Effector memory CD4-positive, alpha-beta T cell (primary cell): ENCODE measurements around the gene TUFM.
"Not testable (repeated sequence)": the region's sequence is repeated elsewhere in the genome, so short reads cannot be mapped to it uniquely, and the experiment has no call there.

Source experiments
- DNase-seq, 3 donors: peaks; one replicate each; pipeline ENCODE4 v3.0.0-alpha.2; 2020
- H3K27ac ChIP-seq: 2 replicates; pipeline ENCODE4 v1.7.0; 2013; ENCODE audit warnings: mild to moderate bottlenecking, low read length, moderate library complexity; ENCODE audit not compliant: insufficient read depth, poor library complexity, severe bottlenecking
- H3K27me3 ChIP-seq: replicated peaks from 2 replicates; pipeline ENCODE4 v1.7.0; 2013; ENCODE audit warnings: mild to moderate bottlenecking, low read length; ENCODE audit not compliant: insufficient read depth, control insufficient read depth, poor library complexity, severe bottlenecking
- H3K36me3 ChIP-seq: 2 replicates; pipeline ENCODE4 v1.7.0; 2013; ENCODE audit warnings: mild to moderate bottlenecking, low read length, moderate library complexity; ENCODE audit not compliant: control insufficient read depth, insufficient read depth
- H3K4me1 ChIP-seq: 2 replicates; pipeline ENCODE4 v1.7.0; 2013; ENCODE audit warnings: low read length, mild to moderate bottlenecking; ENCODE audit not compliant: control insufficient read depth, insufficient read depth, poor library complexity, severe bottlenecking
- H3K4me3 ChIP-seq: 2 replicates; pipeline ENCODE4 v1.7.0; 2013; ENCODE audit warnings: low read length, low read depth, mild to moderate bottlenecking; ENCODE audit not compliant: insufficient read depth, poor library complexity, severe bottlenecking
- H3K9me3 ChIP-seq: 2 replicates; pipeline ENCODE4 v1.7.0; 2013; ENCODE audit warnings: mild to moderate bottlenecking, low read length, moderate library complexity; ENCODE audit not compliant: control insufficient read depth
- total RNA-seq, 3 donors: gene quantifications; one replicate each; lab custom pipeline; 2026; lab: John Stamatoyannopoulos, UW

TUFM gene
- total RNA-seq = 58.0 to 95.5 (median 80.9) reads per million in 3 donors

DNA sequence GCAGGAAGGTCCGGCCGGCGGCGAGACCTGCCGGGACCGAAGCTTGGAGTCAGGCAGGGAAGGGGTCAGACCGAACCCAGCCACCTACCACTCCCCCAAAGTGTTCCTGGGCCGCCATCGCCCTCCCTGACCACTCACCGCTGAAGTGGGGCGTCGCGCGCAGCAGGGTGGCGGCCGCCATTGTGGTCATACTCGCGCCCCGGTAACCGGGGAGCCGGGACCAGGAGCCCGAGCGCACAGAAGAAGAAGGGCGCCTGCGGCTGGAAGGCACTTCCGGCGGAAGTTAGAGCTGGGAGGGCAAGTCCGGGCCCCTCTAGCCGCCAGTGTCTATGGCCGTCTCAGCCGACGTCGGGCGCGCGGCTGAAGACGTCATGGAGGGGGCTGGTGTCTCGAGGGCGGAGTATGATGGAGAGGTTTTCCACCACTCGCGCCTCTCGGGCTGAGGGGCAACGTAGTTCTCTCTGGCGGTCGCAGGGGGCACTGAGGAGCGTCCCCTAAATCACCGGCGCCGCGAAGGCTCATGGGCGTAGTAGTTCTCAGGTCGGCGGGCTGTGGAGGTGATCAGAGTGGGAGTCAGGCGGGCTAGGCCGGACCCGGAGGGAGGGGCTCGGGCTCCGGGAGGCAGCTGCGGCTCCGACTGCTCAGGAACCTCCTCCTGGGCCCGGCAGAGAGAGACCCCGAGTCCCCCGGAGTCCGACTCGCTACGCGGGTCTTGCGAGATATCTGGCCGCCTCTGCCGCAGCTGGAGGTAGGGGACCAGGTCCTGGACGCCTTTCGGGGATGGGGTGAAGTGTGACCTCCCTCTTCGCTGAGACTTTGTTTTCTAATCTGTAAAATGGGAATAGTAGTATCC is at the start of gene TUFM:
Gene TUFM (minus strand): TSS at position 269 of the 853 bp plus-strand sequence. CDS start 79 bp downstream, at position 190.
- Histone ChIP-seq H3K36me3 (peaks cover 27% of the 10 kb centered on the region), H3K27me3 (no peaks in the 10 kb centered on the region), H3K4me3 (peak within 1 kb of the TSS; percentile 89), H3K27ac (peak within 1 kb of the TSS; percentile 87), H3K9me3 (no peaks in the 10 kb centered on the region), H3K4me1 (peaks cover 19% of the 10 kb centered on the region)
- DNase-seq = peak; percentile 96 to 98 (median 97)

DNA sequence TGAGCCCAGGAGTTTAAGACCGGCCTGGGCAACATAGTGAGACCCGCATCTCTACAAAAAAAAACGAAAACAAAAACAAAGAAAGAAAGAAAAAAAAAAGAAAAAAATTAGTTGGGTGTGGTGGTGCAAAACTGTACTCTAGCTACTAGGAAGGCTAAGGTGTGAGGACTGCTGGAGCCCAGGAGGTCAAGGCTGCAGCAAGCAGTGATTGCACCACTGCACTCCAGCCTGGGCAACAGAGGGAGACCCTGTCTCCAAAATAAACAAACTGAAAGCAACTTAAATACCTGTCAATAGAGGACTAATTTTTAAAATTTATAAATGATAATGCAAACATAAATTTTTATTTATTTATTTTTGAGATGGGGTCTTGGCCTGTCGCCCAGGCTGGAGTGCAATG is 49.5 kb upstream of the TUFM start:
- no peaks in the 10 kb centered on the region for H3K9me3 ChIP-seq
- no peaks in the 10 kb centered on the region for H3K27me3 ChIP-seq
- H3K4me1 ChIP-seq = no peaks in the 10 kb centered on the region
- no peak for DNase-seq
- H3K27ac ChIP-seq = no peak overlapping the region
- no peak overlapping the region for H3K4me3 ChIP-seq
- no peaks in the 10 kb centered on the region for H3K36me3 ChIP-seq

DNA sequence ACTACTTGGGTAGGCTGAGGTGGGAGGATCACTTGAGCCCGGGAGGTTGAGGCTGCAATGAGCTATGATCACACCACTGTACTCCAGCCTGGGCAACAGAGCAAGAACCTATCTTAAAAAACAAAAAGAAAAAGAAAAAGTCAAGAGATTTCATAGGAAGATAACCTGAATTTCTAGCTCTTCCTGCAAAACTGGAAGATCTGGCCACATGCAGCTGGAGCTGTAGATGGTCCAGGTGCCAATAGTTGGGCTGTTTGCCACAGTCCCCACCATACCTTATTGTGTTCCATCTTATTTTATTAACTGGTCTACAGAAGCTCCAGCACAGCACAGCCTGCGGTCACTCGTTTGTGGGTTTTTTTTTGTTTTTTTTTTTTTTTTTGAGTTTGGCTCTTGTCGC is 47.1 kb upstream of the TUFM start:
- Histone ChIP-seq H3K4me3 (no peak overlapping the region), H3K9me3 (no peaks in the 10 kb centered on the region), H3K27ac (no peak overlapping the region), H3K4me1 (no peaks in the 10 kb centered on the region), H3K36me3 (no peaks in the 10 kb centered on the region), H3K27me3 (no peaks in the 10 kb centered on the region)
- DNase-seq = no peak

DNA sequence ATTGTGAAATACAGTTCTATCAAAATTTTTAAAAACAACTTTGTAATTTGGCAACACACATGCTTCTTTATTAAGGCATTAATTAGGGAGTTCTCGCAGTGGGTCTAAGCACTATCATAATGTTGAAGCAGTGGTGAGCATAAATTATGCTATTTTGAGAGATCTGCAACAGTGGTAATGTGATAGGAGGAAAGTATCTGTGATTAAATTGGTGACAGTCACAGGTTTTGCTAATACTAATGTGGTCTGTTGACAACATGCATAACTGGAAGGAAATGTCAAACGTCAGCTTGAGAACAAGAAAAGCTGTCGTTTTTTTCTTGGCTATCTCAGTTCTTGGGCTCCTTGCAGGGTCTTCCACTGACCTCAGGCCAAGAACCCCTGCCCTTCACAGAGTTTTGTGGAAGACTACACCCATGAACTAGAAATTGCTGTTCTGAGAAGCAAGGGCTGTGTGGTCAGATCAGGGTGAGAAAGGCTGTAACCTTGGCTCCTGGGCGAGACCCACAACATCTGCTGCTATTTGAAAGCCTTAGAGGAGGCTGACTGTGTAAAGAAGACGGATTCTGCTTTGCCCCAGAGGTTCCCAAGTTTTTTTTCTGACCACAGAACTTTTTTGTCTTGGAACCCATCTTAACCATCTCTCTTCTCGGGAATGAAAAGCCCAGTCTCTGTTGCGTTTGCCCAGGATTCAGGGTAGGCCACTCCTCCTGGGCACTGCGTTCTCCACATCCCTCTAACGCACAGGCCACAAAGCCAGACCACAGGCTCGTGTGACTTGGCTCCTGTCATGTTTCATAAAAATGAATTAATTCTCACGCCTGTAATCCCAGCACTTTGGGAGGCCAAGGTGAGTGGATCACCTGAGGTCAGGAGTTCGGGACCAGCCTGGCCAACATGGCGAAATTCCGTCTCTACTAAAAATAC is 46.1 kb upstream of the TUFM start:
- Histone ChIP-seq H3K27ac (no peak overlapping the region), H3K4me1 (no peaks in the 10 kb centered on the region), H3K36me3 (no peaks in the 10 kb centered on the region), H3K9me3 (no peaks in the 10 kb centered on the region), H3K27me3 (no peaks in the 10 kb centered on the region), H3K4me3 (no peak overlapping the region)
- DNase-seq = no peak

DNA sequence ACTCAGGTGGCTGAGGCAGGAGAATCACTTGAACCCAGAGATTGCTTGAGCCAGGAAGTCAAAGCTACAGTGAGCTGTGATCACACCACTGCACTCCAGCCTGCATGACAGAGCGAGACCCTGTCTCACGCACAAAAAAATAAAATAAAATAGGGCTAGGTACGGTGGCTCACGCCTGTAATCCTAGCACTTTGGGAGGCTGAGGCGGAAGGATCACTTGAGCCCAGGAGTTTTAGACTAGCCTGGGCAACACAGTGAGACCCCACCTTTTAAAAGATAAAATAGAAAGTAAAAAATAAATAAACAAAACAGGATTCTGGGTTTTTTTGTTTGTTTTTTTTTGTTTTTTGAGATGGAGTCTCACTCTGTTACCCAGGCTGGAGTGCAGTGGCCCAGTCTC is 44.2 kb upstream of the TUFM start:
- H3K27me3 ChIP-seq, DNase-seq, H3K36me3 ChIP-seq, H3K27ac ChIP-seq, H3K9me3 ChIP-seq, H3K4me1 ChIP-seq, H3K4me3 ChIP-seq: not testable (repeated sequence)

DNA sequence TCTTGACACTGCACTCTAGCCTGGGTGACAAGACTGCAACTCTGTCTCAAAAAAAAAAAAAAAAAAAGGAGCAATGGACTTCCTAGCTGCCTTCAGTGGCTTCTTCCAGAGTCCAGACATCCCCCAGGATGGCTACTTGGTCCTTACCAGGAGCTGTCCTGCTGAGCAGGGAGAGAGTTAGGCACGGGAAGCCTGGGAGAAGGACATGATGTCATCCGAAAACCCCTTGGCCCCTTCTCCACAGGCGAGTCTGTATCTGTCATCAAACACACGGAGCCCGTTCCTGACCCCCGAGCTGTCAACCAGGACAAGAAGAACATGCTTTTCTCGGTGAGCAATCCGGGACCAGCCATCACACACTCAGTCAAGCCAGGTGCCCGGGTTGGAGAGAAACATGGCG is 40.8 kb upstream of the TUFM start:
- DNase-seq = no peak
- H3K9me3 ChIP-seq = no peaks in the 10 kb centered on the region
- H3K4me1 ChIP-seq = no peaks in the 10 kb centered on the region
- H3K27me3 ChIP-seq = no peaks in the 10 kb centered on the region
- no peak overlapping the region for H3K4me3 ChIP-seq
- no peaks in the 10 kb centered on the region for H3K36me3 ChIP-seq
- no peak overlapping the region for H3K27ac ChIP-seq

DNA sequence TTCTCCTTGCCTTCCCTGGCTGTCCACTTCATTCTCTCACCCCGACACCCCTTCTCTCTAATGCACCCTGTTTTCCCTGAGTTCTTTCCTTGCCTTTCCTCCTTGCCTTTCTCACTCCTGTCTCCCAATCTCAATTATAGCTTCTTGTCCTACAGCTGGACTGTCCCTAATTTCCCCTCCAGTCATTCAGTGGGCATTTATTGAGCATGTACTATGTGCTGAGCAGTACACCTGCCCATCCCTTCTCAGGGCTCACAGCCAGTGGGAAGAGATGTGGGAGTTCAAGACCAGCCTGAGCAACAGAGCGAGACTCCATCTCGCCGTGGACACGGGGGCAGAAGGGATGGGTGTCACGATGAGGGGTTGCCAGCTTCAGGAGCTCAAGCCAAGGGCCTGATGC is 37.9 kb upstream of the TUFM start:
- peaks cover 10% of the 10 kb centered on the region for H3K4me1 ChIP-seq
- no peak overlapping the region for H3K27ac ChIP-seq
- no peaks in the 10 kb centered on the region for H3K9me3 ChIP-seq
- no peaks in the 10 kb centered on the region for H3K27me3 ChIP-seq
- DNase-seq = no peak
- H3K36me3 ChIP-seq = no peaks in the 10 kb centered on the region
- no peak overlapping the region for H3K4me3 ChIP-seq

DNA sequence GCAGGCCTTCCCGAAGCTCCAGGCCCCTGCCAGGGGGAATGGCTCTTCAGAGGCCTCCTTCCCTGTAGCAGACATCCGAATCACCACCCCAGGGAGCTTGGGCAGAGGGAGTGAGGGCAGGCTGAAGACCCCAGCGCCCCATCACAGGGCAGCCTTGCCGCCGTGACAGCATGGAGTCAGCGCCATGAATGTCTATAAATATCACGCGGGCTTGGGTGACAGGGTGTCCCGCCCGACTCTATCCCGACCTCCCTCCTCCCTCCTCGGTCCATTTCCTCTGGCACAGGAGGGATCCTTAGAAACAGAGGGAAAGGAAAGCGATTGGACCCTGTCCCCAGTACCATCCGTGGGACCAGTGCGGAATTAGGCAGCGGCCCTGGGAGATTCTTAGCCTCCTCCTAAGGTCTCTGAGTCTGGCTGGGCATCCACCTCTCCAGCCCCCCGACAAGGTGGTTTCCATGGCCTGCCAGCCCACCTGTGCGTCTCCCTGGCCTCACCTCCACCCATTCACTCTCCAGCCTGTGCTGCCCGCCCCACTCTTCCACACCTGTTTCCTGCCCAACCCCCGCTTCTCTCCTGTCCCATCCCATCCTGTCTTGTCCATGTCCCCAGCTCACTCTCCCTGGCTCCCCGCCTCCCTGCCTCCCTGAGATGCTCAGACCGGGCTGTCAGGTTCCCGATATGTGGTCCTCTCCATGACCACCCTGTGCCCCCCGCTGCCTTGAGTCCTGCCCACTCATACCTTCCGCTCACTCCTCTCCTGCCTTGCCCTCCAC is 37.3 kb upstream of the TUFM start:
- Histone ChIP-seq H3K4me3 (no peak overlapping the region), H3K9me3 (no peaks in the 10 kb centered on the region), H3K36me3 (no peaks in the 10 kb centered on the region)

DNA sequence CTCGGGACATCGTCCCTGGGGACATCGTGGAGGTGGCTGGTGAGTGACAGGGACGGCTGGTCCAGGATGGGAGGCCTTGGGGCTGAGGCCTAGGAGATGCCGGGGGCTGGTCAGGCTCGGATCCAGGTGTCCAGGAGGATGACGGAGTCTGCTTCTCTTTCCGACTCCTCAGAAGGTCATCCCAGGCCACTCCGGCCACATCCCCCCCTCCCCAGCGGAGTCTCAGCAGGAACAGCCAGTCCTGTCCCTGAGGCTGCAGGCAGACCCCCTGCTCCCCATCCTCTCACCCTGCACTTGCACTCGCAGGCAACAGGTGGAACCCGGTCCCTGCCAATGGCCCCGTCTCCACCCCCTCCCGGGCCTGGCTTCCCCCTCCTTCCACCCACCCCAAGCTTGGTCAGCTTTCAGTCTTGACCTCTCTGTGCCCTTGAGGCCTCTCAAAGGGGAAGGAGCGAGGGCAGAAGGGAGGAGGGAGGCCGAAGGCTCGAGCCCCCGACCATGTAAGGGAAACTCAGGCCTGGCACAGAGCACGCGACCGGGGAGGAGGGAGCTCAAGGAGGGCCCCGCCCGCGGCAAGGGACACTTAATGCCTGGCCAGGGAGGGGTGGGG is 36.5 kb upstream of the TUFM start:
- DNase-seq = no peak
- Histone ChIP-seq H3K4me3 (no peak overlapping the region), H3K27me3 (no peaks in the 10 kb centered on the region), H3K9me3 (no peaks in the 10 kb centered on the region), H3K27ac (no peak overlapping the region), H3K36me3 (no peaks in the 10 kb centered on the region), H3K4me1 (peaks cover 12% of the 10 kb centered on the region)

More for the DNA sequence above, 37.3 kb upstream of the TUFM start:
- Histone ChIP-seq H3K4me1 (peaks cover 12% of the 10 kb centered on the region), H3K27ac (no peak overlapping the region), H3K27me3 (no peaks in the 10 kb centered on the region)
- DNase-seq = no peak
